ENCODE measurements around the gene GTF2H2C.
"Not testable (repeated sequence)": the region's sequence is repeated elsewhere in the genome, so short reads cannot be mapped to it uniquely, and the experiment has no call there.

- TF ChIP-seq CTCF (IDR thresholded peaks at IDR 0.05; ENCODE audit: low read depth, low read length, missing input control); YY1 (IDR thresholded peaks at IDR 0.05); EGR1 (IDR thresholded peaks at IDR 0.05; ENCODE audit: low read depth in 2 of 2); TAF1 (conservative IDR thresholded peaks at IDR 0.05); ATF3 (IDR thresholded peaks at IDR 0.05); FOXA2 (IDR thresholded peaks at IDR 0.05); RXRA (IDR thresholded peaks at IDR 0.05); SP1 (IDR thresholded peaks at IDR 0.05); HNF4G (IDR thresholded peaks at IDR 0.05): not testable (repeated sequence)
- TF ChIP-seq, protein P1, sequence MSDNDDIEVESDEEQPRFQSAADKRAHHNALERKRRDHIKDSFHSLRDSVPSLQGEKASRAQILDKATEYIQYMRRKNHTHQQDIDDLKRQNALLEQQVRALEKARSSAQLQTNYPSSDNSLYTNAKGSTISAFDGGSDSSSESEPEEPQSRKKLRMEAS (IDR thresholded peaks at IDR 0.05): not testable (repeated sequence)
- TF ChIP-seq, protein P2, sequence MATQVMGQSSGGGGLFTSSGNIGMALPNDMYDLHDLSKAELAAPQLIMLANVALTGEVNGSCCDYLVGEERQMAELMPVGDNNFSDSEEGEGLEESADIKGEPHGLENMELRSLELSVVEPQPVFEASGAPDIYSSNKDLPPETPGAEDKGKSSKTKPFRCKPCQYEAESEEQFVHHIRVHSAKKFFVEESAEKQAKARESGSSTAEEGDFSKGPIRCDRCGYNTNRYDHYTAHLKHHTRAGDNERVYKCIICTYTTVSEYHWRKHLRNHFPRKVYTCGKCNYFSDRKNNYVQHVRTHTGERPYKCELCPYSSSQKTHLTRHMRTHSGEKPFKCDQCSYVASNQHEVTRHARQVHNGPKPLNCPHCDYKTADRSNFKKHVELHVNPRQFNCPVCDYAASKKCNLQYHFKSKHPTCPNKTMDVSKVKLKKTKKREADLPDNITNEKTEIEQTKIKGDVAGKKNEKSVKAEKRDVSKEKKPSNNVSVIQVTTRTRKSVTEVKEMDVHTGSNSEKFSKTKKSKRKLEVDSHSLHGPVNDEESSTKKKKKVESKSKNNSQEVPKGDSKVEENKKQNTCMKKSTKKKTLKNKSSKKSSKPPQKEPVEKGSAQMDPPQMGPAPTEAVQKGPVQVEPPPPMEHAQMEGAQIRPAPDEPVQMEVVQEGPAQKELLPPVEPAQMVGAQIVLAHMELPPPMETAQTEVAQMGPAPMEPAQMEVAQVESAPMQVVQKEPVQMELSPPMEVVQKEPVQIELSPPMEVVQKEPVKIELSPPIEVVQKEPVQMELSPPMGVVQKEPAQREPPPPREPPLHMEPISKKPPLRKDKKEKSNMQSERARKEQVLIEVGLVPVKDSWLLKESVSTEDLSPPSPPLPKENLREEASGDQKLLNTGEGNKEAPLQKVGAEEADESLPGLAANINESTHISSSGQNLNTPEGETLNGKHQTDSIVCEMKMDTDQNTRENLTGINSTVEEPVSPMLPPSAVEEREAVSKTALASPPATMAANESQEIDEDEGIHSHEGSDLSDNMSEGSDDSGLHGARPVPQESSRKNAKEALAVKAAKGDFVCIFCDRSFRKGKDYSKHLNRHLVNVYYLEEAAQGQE (IDR thresholded peaks at IDR 0.05): not testable (repeated sequence)
Observed at GRCh38 chr5:69601947-69602346, 42.0 kb downstream of the GTF2H2C start.
